ENCODE measurements around the gene SLC4A9. TPM values are rescaled to one million over a fixed set of nuclear protein-coding genes. Genes with fewer than 3 reads are reported as not detected.
"Not testable (repeated sequence)": the region's sequence is repeated elsewhere in the genome, so short reads cannot be mapped to it uniquely, and the experiment has no call there.

Gene SLC4A9
- total RNA-seq, 1 donor from 2014 or later, result 0.22 TPM

GRCh38 chr5:140337880-140338279 lies 22.1 kb upstream of the SLC4A9 start:
- DNase-seq (ENCODE audit: low spot score), result no peak

- DNase-seq (ENCODE audit: low spot score), result no peak
Measured at GRCh38 chr5:140338336-140338735, 21.7 kb upstream of the SLC4A9 start.

GRCh38 chr5:140338908-140339307 lies 21.1 kb upstream of the SLC4A9 start:
- no peak for DNase-seq (ENCODE audit: low spot score)

GRCh38 chr5:140339636-140340035 lies 20.4 kb upstream of the SLC4A9 start:
- no peak for DNase-seq (ENCODE audit: low spot score)

- no peak for DNase-seq (ENCODE audit: low spot score)
Measured at GRCh38 chr5:140340605-140341121, 19.3 kb upstream of the SLC4A9 start.

GRCh38 chr5:140341591-140341990 lies 18.4 kb upstream of the SLC4A9 start:
- DNase-seq (ENCODE audit: low spot score), result no peak

- DNase-seq (ENCODE audit: low spot score), result no peak
Measured at GRCh38 chr5:140342287-140342686, 17.7 kb upstream of the SLC4A9 start.

- DNase-seq (ENCODE audit: low spot score), result no peak
Measured at GRCh38 chr5:140342896-140343295, 17.1 kb upstream of the SLC4A9 start.

- not testable (repeated sequence) for DNase-seq (ENCODE audit: low spot score)
Measured at GRCh38 chr5:140343849-140344248, 16.1 kb upstream of the SLC4A9 start.

GRCh38 chr5:140344683-140345423 lies 15.1 kb upstream of the SLC4A9 start:
- no peak for DNase-seq (ENCODE audit: low spot score)

GRCh38 chr5:140345919-140346347 lies 14.1 kb upstream of the SLC4A9 start:
- peak; percentile 91 for DNase-seq (ENCODE audit: low spot score)

- DNase-seq (ENCODE audit: low spot score), result peak; percentile 95
Measured at GRCh38 chr5:140346348-140347221, 13.4 kb upstream of the SLC4A9 start, which contains the start of gene HBEGF. HBEGF (minus strand) TSS chr5:140346603; CDS start chr5:140346328, 275 bp downstream.

GRCh38 chr5:140347360-140347759 lies 12.6 kb upstream of the SLC4A9 start:
- no peak for DNase-seq (ENCODE audit: low spot score)

GRCh38 chr5:140348104-140348503 lies 11.9 kb upstream of the SLC4A9 start:
- no peak for DNase-seq (ENCODE audit: low spot score)

GRCh38 chr5:140349244-140349643 lies 10.8 kb upstream of the SLC4A9 start:
- DNase-seq (ENCODE audit: low spot score), result no peak

GRCh38 chr5:140351609-140352334 lies 8.2 kb upstream of the SLC4A9 start:
- DNase-seq (ENCODE audit: low spot score), result no peak

GRCh38 chr5:140355546-140355945 lies 4.4 kb upstream of the SLC4A9 start:
- DNase-seq (ENCODE audit: low spot score), result no peak

GRCh38 chr5:140356853-140357725 lies 2.9 kb upstream of the SLC4A9 start:
- DNase-seq (ENCODE audit: low spot score), result no peak

GRCh38 chr5:140357726-140358093 lies 2.3 kb upstream of the SLC4A9 start:
- peak; percentile 92 for DNase-seq (ENCODE audit: low spot score)

- no peak for DNase-seq (ENCODE audit: low spot score)
Measured at GRCh38 chr5:140358738-140359310, 1.2 kb upstream of the SLC4A9 start.
